Esophagus muscularis mucosa (tissue), 4 donors: ENCODE data around the gene CFLAR. TPM values are rescaled to one million over a fixed set of nuclear protein-coding genes. Genes with fewer than 3 reads are reported as not detected.

Experiments used
- DNase-seq: peaks from one replicate; pipeline ENCODE4 v3.0.0-alpha.2; 2017; ENCODE audit errors: extremely low spot score
- H3K27ac ChIP-seq, 4 donors: fragments of 200-600 bp; sonication (generic); replicated peaks in 1 of 4; 1 replicate in 3 of 4; 2 replicates in 1 of 4; pipeline ENCODE4 v1.5.1; 2016 to 2019; ENCODE audit warnings: mild to moderate bottlenecking in 1 of 4
- H3K27me3 ChIP-seq, 4 donors: fragments of 200-600 bp; sonication (generic); one replicate each; pipeline versions ENCODE4 v1.5.1 to v1.6.0; 2016 to 2019
- H3K36me3 ChIP-seq, 4 donors: fragments of 200-600 bp; sonication (generic); one replicate each; pipeline ENCODE4 v1.5.1; 2016 to 2019
- H3K4me1 ChIP-seq, 4 donors: fragments of 200-600 bp; sonication (generic); one replicate each; pipeline ENCODE4 v1.5.1; 2016 to 2019
- H3K4me3 ChIP-seq, 4 donors: fragments of 200-600 bp; sonication (generic); 1 replicate in 2 of 4; 2 replicates in 2 of 4; pipeline ENCODE4 v1.5.1; 2016 to 2019; ENCODE audit warnings: mild to moderate bottlenecking in 4 of 4, moderate library complexity in 1 of 4
- H3K9me3 ChIP-seq, 4 donors: fragments of 200-600 bp; sonication (generic); 1 replicate in 3 of 4; 2 replicates in 1 of 4; pipeline ENCODE4 v1.5.1; 2016 to 2019
- EP300 ChIP-seq: sonication (generic); formaldehyde crosslinking; IDR thresholded peaks from one replicate; pipeline ENCODE4 v1.6.1; 2017; ENCODE audit warnings: antibody characterized with exemption
- POLR2A ChIP-seq: fragments of 450-650 bp; IDR thresholded peaks from one replicate; pipeline ENCODE4 v1.6.1; 2017; ENCODE audit warnings: antibody characterized with exemption, moderate library complexity, mild to moderate bottlenecking, low read depth
- POLR2AphosphoS5 ChIP-seq, 2 donors: sonication (generic); formaldehyde crosslinking; IDR thresholded peaks; one replicate each; pipeline ENCODE4 v1.6.1; 2017; ENCODE audit warnings: antibody characterized with exemption in 2 of 2
- WGBS: methylation state at CpG from one replicate; pipeline ENCODE4 v1.1.5; 2018; 5-methylcytosine and 5-hydroxymethylcytosine counted together
- intact Hi-C: fragments of 100-400 bp; cut with DNase I; formaldehyde crosslinking; loops from one replicate; pipeline ENCODE4 v1.15.1; 2023
- total RNA-seq, 4 donors: library from RNA; depleted of rRNA; stranded (reverse); fragments of >200 nt; gene quantifications; one replicate each; pipeline versions ENCODE4 v1.1.0 to v1.2.1, GENCODE V29; 2016
- TF ChIP-seq, protein P1 (sequence below), 3 experiments: fragments of 200-600 bp in 2 of 3; fragments of 450-650 bp in 1 of 3; sonication (generic) in 2 of 3; IDR thresholded peaks; one replicate each; pipeline ENCODE4 v1.5.1; 2017 to 2019; ENCODE audit warnings: antibody characterized with exemption in 3 of 3, mild to moderate bottlenecking in 2 of 3, moderate library complexity in 1 of 3

The CFLAR gene
- total RNA-seq, 4 donors from 2014 or later: 137 to 236 (median 202) TPM

DNA sequence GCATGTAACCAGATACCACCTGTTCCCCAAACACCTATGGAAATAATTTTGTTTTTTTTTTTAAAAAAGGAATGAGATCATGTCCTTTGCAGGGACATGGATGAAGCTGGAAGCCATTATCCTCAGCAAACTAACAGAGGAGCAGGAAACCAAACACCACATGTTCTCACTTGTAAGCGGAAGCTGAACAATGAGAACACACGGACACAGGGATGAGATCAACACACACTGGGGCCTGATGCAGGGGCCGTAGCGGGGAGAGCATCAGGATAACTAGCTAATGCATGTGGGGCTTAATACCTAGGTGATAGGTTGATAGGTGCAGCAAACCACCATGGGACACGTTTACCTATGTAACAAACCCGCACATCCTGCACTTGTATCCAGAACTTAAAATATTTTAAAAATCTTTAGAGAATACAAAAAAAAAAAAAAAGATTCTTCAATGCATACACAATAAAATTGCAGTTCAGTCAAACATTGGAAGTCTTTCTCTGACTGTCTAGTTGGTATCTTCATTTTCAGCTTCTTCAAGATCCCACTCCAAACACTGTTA lies 55.4 kb downstream of the CFLAR start:
- Histone ChIP-seq H3K4me3 (no peak overlapping the region), H3K36me3 (peaks cover 6 to 17% (median 14%) of the 10 kb centered on the region in 4 donors), H3K27me3 (no peaks in the 10 kb centered on the region), H3K9me3 (peaks cover 0 to 10% (median 2%) of the 10 kb centered on the region in 4 donors), H3K4me1 (peaks cover 0 to 7% (median 3%) of the 10 kb centered on the region in 4 donors), H3K27ac (no peak overlapping the region)
- WGBS: 74% methylated on average over 6 of the region's 6 CpGs
- TF ChIP-seq POLR2A (no peak), EP300 (no peak), POLR2AphosphoS5 (IDR thresholded peaks at IDR 0.05) (no peak)
- TF ChIP-seq, protein P1, sequence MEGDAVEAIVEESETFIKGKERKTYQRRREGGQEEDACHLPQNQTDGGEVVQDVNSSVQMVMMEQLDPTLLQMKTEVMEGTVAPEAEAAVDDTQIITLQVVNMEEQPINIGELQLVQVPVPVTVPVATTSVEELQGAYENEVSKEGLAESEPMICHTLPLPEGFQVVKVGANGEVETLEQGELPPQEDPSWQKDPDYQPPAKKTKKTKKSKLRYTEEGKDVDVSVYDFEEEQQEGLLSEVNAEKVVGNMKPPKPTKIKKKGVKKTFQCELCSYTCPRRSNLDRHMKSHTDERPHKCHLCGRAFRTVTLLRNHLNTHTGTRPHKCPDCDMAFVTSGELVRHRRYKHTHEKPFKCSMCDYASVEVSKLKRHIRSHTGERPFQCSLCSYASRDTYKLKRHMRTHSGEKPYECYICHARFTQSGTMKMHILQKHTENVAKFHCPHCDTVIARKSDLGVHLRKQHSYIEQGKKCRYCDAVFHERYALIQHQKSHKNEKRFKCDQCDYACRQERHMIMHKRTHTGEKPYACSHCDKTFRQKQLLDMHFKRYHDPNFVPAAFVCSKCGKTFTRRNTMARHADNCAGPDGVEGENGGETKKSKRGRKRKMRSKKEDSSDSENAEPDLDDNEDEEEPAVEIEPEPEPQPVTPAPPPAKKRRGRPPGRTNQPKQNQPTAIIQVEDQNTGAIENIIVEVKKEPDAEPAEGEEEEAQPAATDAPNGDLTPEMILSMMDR (IDR thresholded peaks at IDR 0.05): no peak
- intact Hi-C loops: loop anchor here (10.0 kb wide), 1 partner anchor 97 kb away; the partner anchor contains the start of genes HYCC2 and NDUFB3
- no peak for DNase-seq

DNA sequence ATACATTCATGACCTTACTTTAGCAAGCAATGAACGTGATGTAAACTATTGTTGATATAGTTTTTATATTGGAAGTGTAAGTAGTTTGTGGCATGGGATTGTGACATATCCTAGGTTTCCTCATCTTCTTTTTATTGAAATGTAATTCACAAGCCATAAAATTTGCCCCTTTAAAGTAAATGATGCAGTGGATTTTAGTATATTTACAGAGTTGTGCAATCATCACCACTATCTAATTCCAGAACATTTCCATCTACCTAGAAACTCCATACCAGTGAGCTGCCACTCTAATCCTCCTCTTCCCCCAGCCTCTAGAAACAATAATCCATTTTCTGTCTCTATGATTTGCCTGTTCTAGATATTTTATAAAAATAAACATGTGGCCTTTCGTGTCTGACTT lies 56.3 kb downstream of the CFLAR start:
- no peak overlapping the region for H3K27ac ChIP-seq
- TF ChIP-seq EP300 (no peak), POLR2A (no peak), POLR2AphosphoS5 (IDR thresholded peaks at IDR 0.05) (no peak)
- TF ChIP-seq, protein P1 (IDR thresholded peaks at IDR 0.05): no peak
- intact Hi-C loops: loop anchor here (10.0 kb wide), 1 partner anchor 97 kb away; the partner anchor contains the start of genes HYCC2 and NDUFB3

DNA sequence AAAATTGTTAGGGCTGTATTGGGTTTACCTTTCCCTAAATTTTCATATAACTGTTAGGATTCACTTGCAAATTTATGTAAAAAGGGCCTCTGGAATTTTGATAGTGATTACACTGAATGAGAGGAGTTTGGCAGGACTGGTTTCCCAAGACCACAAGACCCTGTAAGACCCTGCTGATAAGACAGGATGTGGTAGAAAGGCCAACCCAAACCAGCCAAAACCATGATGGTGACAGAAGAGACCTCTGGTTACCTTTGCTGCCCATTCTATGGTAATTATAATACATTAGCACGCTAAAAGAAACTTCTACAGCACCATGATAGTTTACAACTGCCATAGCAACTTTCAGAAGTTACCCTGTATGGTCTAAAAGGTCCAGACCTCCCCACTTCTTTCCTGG lies 58.7 kb downstream of the CFLAR start:
- 25% methylated on average over 1 of the region's 1 CpG for WGBS
- intact Hi-C loops: loop anchor here (5.0 to 10.0 kb wide), 2 partner anchors 100 to 272 kb away; partner anchors contain the start of genes HYCC2 and NDUFB3
- Histone ChIP-seq H3K36me3 (no peaks in the 10 kb centered on the region), H3K27me3 (no peaks in the 10 kb centered on the region), H3K4me1 (peaks cover 0 to 15% (median 7%) of the 10 kb centered on the region in 4 donors), H3K27ac (no peak overlapping the region), H3K4me3 (no peak overlapping the region), H3K9me3 (no peaks in the 10 kb centered on the region)
- no peak for DNase-seq
- TF ChIP-seq, protein P1 (IDR thresholded peaks at IDR 0.05): no peak
- no peak for TF ChIP-seq POLR2A
- no peak for TF ChIP-seq EP300
- TF ChIP-seq POLR2AphosphoS5 (IDR thresholded peaks at IDR 0.05): no peak

More for the DNA sequence above, 56.3 kb downstream of the CFLAR start:
- peaks cover 3 to 8% (median 6%) of the 10 kb centered on the region in 4 donors for H3K36me3 ChIP-seq
- DNase-seq: no peak
- peaks cover 0 to 10% (median 2%) of the 10 kb centered on the region in 4 donors for H3K9me3 ChIP-seq
- 59% methylated on average over 2 of the region's 2 CpGs for WGBS
- H3K27me3 ChIP-seq: no peaks in the 10 kb centered on the region
- H3K4me3 ChIP-seq: no peak overlapping the region
- peaks cover 0 to 11% (median 5%) of the 10 kb centered on the region in 4 donors for H3K4me1 ChIP-seq

DNA sequence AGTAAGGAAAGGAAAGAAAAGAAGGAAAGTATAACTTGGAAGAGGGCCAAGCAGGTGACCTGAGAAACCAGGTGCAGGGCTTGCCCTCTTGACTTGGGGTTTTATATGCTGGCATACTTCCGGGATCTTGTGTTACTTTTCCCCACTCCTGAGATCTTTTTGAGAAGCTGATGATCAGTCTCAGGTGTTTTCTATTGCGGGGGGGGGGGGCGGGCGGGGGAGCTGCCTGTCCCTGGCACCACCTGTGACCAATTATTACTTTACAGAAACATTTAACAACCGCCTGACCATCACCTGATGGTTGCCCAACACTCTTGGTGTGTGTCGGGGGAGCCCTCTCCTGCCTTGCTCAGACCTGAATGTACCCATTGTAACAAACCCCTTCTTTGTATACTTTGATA lies 60.1 kb downstream of the CFLAR start:
- 63% methylated on average over 6 of the region's 6 CpGs for WGBS

More for the DNA sequence above, 60.1 kb downstream of the CFLAR start:
- H3K36me3 ChIP-seq: no peaks in the 10 kb centered on the region
- intact Hi-C loops: loop anchor here (5.0 to 10.0 kb wide), 2 partner anchors 101 to 274 kb away; partner anchors contain the start of genes HYCC2 and NDUFB3
- no peaks in the 10 kb centered on the region for H3K9me3 ChIP-seq
- no peaks in the 10 kb centered on the region for H3K27me3 ChIP-seq
- H3K4me3 ChIP-seq: no peak overlapping the region
- H3K4me1 ChIP-seq: peaks cover 0 to 15% (median 7%) of the 10 kb centered on the region in 4 donors
- TF ChIP-seq POLR2A (no peak), EP300 (no peak), POLR2AphosphoS5 (IDR thresholded peaks at IDR 0.05) (no peak)
- TF ChIP-seq, protein P1 (IDR thresholded peaks at IDR 0.05): no peak
- H3K27ac ChIP-seq: no peak overlapping the region
- no peak for DNase-seq
